HCT116 (cell line): ENCODE results near the gene TMEM178B.

Experiments
- CBX3 ChIP-seq: IDR thresholded peaks from 2 replicates; pipeline ENCODE4 v1.6.1; 2012; ENCODE audit warnings: low read depth
- POLR2A ChIP-seq: IDR thresholded peaks from 2 replicates; pipeline ENCODE4 v1.7.0; 2011; ENCODE audit warnings: borderline replicate concordance; ENCODE audit not compliant: insufficient read depth, insufficient read length; ENCODE audit errors: extremely low read depth
- TF ChIP-seq, protein P1 (sequence below), 3 experiments: fragments of 200-600 bp in 1 of 3; sonication (generic) in 1 of 3; IDR thresholded peaks in 2 of 3; conservative IDR thresholded peaks in 1 of 3; 2 replicates each; pipeline ENCODE4 v1.5.1; 2012 to 2017; ENCODE audit warnings: low read depth in 2 of 3, low read length in 2 of 3, antibody characterized with exemption in 1 of 3, borderline replicate concordance in 1 of 3, control low read depth in 1 of 3, mild to moderate bottlenecking in 1 of 3, mixed read lengths in 1 of 3, mixed run types in 1 of 3, moderate library complexity in 1 of 3; ENCODE audit not compliant: insufficient read depth in 1 of 3

DNA sequence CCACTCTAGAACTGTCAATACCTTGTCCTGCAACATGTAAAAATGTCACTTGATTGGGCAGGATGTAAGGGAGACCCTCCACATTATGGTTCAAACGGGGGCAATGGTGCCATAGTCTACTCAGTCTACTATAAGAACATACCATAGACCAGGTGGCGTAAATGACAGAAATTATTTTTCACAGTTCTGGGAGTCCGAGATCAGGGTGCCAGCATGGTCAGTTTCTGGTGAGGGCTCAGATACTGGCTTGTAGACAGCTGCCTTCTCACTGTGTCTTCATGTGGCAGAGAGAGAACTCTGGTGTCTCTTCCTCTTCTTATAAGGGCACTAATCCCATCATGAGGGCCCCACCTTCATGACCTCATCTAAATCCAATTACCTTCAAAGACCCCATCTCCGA, 18.7 kb upstream of the TMEM178B start:
- TF ChIP-seq, protein P1, sequence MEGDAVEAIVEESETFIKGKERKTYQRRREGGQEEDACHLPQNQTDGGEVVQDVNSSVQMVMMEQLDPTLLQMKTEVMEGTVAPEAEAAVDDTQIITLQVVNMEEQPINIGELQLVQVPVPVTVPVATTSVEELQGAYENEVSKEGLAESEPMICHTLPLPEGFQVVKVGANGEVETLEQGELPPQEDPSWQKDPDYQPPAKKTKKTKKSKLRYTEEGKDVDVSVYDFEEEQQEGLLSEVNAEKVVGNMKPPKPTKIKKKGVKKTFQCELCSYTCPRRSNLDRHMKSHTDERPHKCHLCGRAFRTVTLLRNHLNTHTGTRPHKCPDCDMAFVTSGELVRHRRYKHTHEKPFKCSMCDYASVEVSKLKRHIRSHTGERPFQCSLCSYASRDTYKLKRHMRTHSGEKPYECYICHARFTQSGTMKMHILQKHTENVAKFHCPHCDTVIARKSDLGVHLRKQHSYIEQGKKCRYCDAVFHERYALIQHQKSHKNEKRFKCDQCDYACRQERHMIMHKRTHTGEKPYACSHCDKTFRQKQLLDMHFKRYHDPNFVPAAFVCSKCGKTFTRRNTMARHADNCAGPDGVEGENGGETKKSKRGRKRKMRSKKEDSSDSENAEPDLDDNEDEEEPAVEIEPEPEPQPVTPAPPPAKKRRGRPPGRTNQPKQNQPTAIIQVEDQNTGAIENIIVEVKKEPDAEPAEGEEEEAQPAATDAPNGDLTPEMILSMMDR (IDR thresholded peaks at IDR 0.05 in 2 of 3, conservative IDR thresholded peaks at IDR 0.05 in 1 of 3; ENCODE audit: borderline replicate concordance in 1 of 3, insufficient read depth in 1 of 3, low read depth in 2 of 3, low read length in 2 of 3): no peak
- no peak for TF ChIP-seq CBX3
- no peak for TF ChIP-seq POLR2A
